ENCODE results near the gene SFXN3. TPM values are rescaled to one million over a fixed set of nuclear protein-coding genes. Genes with fewer than 3 reads are reported as not detected.
A peak's percentile ranks its signal among the peaks of the same experiment; 100 is the strongest.

Gene SFXN3
- total RNA-seq, 6 donors from 2014 or later, result 59.6 to 360 (median 100) TPM

DNA sequence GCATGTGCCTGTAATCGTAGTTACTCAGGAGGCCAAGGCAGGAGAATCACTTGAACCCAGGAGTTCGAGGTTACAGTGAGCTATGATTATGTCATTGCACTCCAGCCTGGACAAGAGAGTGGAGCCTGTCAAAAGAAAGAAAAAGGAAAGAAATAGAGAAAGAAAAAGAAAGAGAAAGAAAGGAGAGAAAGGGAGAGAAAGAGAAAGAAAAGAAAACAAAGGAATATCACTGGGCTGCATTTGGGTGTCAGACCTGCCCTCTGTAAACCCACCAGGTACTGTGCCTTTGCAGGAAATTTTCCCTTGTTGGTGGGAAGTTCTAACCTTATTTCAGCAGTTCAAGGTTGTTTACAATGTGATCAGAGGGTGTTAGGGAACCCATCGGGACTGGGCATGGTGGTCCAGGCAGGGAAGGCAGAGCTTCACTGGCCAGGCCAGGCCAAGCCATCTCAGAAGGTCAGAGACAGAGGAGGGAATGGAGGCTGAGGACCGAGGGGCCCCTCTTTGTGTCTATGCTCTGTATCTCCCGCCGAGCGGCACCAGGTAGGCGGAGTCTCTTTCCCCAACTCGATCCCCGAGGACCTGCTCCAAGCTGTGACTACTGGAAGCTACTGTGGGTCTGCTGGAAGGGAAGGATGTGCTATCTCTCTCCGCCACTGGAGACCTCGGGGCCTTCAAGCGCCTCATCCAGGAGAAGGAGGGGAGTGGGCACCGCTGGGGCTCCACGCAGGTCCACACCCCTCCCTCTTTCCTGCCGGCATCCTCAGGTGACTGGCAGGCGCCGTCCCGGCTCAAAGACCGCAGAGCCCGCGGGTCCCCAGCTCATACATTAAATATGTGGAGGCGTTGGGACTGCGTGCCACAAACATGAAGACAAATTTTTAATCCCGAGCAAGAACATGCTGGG is 15.6 kb downstream of the SFXN3 start:
- H3K9me3 ChIP-seq, result no peaks in the 10 kb centered on the region
- no peak for ATAC-seq (ENCODE audit: low FRiP score in 2 of 2)
- DNase-seq, result no peak
- no peak overlapping the region for H3K27ac ChIP-seq
- WGBS, 2 donors, result 52 to 53% methylated on average over 15 to 25 of the region's 25 CpGs
- no peak overlapping the region for H3K4me3 ChIP-seq
- H3K27me3 ChIP-seq, result peaks cover 4 to 39% (median 20%) of the 10 kb centered on the region in 4 donors
- peaks cover 25 to 36% (median 28%) of the 10 kb centered on the region in 4 donors for H3K4me1 ChIP-seq
- no peaks in the 10 kb centered on the region for H3K36me3 ChIP-seq
- TF ChIP-seq, protein P1, sequence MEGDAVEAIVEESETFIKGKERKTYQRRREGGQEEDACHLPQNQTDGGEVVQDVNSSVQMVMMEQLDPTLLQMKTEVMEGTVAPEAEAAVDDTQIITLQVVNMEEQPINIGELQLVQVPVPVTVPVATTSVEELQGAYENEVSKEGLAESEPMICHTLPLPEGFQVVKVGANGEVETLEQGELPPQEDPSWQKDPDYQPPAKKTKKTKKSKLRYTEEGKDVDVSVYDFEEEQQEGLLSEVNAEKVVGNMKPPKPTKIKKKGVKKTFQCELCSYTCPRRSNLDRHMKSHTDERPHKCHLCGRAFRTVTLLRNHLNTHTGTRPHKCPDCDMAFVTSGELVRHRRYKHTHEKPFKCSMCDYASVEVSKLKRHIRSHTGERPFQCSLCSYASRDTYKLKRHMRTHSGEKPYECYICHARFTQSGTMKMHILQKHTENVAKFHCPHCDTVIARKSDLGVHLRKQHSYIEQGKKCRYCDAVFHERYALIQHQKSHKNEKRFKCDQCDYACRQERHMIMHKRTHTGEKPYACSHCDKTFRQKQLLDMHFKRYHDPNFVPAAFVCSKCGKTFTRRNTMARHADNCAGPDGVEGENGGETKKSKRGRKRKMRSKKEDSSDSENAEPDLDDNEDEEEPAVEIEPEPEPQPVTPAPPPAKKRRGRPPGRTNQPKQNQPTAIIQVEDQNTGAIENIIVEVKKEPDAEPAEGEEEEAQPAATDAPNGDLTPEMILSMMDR (IDR thresholded peaks at IDR 0.05), result no peak
- TF ChIP-seq EP300 (IDR thresholded peaks at IDR 0.05), result no peak
- TF ChIP-seq POLR2A (IDR thresholded peaks at IDR 0.05), result no peak
- TF ChIP-seq POLR2AphosphoS5 (IDR thresholded peaks at IDR 0.05), result no peak

DNA sequence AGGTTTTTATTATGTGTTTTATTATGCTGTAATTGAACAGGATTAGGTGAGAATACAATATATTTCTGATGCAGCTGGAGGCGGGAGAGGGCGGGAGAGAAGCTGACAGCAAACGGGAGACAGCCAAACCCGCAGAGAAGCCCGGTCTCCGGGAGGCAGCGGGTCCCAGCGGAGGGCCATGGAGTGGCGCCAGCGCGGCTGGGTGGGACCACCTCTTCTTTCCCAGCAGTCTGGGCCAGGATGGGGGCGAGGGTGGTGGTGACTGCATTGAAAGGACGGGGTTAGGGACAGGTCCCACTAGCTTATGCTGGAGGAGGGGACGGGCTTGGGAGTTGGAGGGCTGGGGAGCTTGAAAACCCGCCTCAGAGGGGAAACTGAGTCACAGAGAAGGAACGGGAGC is 16.2 kb downstream of the SFXN3 start:
- DNase-seq (peak in 1 of 2 donors; percentile 76), ATAC-seq (ENCODE audit: low FRiP score in 2 of 2) (no peak)
- H3K9me3 ChIP-seq, result no peaks in the 10 kb centered on the region
- peaks cover 4 to 39% (median 20%) of the 10 kb centered on the region in 4 donors for H3K27me3 ChIP-seq
- no peaks in the 10 kb centered on the region for H3K36me3 ChIP-seq
- H3K4me1 ChIP-seq, result peaks cover 20 to 29% (median 24%) of the 10 kb centered on the region in 4 donors
- H3K4me3 ChIP-seq, result no peak overlapping the region
- TF ChIP-seq, protein P1 (IDR thresholded peaks at IDR 0.05), result no peak
- no peak for TF ChIP-seq POLR2A (IDR thresholded peaks at IDR 0.05)
- TF ChIP-seq EP300 (IDR thresholded peaks at IDR 0.05), result no peak
- no peak for TF ChIP-seq POLR2AphosphoS5 (IDR thresholded peaks at IDR 0.05)
- WGBS, 2 donors, result 28 to 30% methylated on average over 16 of the region's 16 CpGs
- no peak overlapping the region for H3K27ac ChIP-seq

DNA sequence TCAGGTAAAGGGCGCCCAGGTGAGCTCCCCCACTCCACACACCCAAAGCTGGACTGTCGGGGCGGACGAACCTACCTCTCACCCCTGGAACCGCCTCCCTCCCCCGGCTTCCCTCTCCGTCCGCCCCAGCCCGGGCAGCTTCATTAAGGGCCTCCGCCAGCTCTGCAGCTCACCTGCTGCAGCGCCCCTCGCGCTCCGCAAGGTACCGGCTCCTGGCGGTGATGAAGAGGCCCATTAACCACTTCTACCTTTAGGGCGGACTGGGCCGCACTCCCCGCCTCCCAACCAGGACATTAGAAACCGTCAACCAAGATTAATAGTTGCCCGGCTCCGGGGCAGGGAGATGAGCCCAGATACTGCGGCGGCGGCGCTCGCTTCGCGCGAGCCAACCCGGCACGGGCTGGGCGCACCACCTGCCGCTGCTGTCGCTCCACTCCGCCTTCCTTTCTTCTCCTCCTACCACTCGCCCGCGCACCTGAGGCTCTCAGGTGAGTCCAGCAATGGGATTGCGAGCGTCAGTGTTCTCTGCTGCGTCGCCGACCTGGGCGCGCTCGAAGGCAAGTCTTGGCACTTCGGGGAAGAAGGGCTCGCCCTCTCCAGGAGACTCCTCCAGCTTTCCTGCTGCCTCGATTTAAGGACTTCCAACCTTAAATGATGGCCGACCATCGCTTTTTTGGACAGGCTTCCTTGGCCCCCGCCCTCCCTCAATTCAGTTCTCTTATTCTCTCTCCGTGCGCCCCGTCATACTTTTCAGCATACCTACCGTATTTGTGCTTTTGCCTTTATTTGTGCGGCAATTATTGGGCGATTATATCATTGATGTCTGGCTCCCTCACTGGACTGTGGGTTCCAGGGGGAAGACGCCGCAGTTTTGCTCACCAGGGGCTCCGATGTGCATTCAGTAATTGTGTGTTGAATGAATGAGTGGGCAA is 17.2 kb downstream of the SFXN3 start:
- WGBS, 2 donors, result 18 to 19% methylated on average over 23 to 55 of the region's 62 CpGs
- Histone ChIP-seq H3K27ac (no peak overlapping the region), H3K9me3 (no peaks in the 10 kb centered on the region), H3K27me3 (peaks cover 4 to 39% (median 20%) of the 10 kb centered on the region in 4 donors), H3K4me1 (peaks cover 15 to 24% (median 19%) of the 10 kb centered on the region in 4 donors), H3K4me3 (peak overlapping the region in 1 of 4 donors; percentile 7), H3K36me3 (no peaks in the 10 kb centered on the region)
- TF ChIP-seq POLR2A (IDR thresholded peaks at IDR 0.05), result no peak
- TF ChIP-seq POLR2AphosphoS5 (IDR thresholded peaks at IDR 0.05), result no peak
- TF ChIP-seq, protein P1 (IDR thresholded peaks at IDR 0.05), result peak in 1 of 6 experiments; percentile 19
- DNase-seq (peak in 1 of 2 donors; percentile 71), ATAC-seq (ENCODE audit: low FRiP score in 2 of 2) (no peak)

DNA sequence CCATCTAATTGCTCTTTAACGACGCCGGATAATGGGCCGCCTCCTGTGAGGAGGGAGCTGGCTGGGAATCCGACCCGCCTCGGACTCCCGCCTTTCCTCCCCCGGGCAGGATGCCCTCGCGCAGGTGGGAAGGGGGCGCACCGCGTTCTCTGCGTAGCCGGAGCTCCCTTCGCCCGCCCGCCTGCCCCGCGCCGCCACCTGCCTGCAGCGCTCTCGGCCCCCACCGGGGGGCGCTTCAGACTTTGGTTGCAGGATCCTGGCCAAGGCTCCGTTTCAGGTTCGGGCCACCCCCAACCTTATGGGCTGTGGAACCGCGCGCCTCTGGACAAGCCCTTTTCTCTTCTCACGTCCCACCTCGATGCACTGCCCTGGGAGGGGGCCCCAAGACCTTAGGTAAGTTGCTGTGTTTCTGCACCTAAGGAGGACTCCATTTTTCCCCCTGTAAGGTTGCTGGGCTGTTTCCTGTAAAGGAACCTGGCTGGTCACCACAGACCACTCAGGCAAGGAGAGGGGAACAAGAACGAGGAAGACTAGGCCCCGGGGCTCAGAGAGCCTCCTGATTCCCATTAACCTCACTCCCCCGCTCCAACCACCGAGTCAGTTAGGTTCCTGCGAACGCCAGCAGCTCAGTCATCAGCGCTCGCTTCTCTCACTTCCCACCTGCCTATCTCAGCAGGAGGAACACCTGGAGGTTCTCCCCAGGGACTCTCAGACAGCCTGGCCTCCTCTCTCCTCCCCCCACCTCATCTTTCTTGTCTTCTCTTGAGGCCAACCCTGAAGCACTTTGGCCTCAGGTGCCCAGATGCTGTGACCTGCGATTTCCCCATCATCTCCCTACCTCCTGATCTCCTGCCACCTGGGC is 19.4 kb downstream of the SFXN3 start:
- Histone ChIP-seq H3K36me3 (no peaks in the 10 kb centered on the region), H3K4me3 (peak overlapping the region in 1 of 4 donors; percentile 18), H3K27ac (no peak overlapping the region), H3K9me3 (no peaks in the 10 kb centered on the region), H3K4me1 (peaks cover 7 to 19% (median 12%) of the 10 kb centered on the region in 4 donors), H3K27me3 (peaks cover 4 to 39% (median 20%) of the 10 kb centered on the region in 4 donors)
- peak; percentile 74 to 84 for ATAC-seq (ENCODE audit: low FRiP score in 2 of 2)
- TF ChIP-seq, protein P1 (IDR thresholded peaks at IDR 0.05), result peak; percentile 71 to 97 (median 82)
- no peak for TF ChIP-seq POLR2A (IDR thresholded peaks at IDR 0.05)
- WGBS, 2 donors, result 21 to 23% methylated on average over 24 to 27 of the region's 42 CpGs
- peak; percentile 69 to 95 for DNase-seq

Measured in upper lobe of left lung (tissue), 6 donors.